K562 (cell line): ENCODE measurements around the gene MTFMT. TPM values are rescaled to one million over a fixed set of nuclear protein-coding genes. Genes with fewer than 3 reads are reported as not detected.

Experiments
- BDP1 ChIP-seq: IDR thresholded peaks from 3 replicates; pipeline ENCODE4 v1.6.1; 2011; ENCODE audit not compliant: insufficient read length, insufficient read depth
- ZBTB40 ChIP-seq, 2 experiments: fragments of 450-650 bp in 1 of 2; sonication (generic) in 1 of 2; formaldehyde crosslinking in 1 of 2; IDR thresholded peaks; 2 replicates each; pipeline versions ENCODE4 v1.7.1 to v1.9.0; 2016 to 2022; ENCODE audit warnings: inconsistent platforms in 1 of 2, mild to moderate bottlenecking in 1 of 2, missing genetic modification reagents in 1 of 2
- polyA plus RNA-seq, 8 experiments: library from polyadenylated mRNA; depleted of rRNA in 4 of 8; stranded (reverse) in 5 of 8; unstranded in 3 of 8; fragments of >200 nt; fragmentation: Nextera tagmentation in 2 of 8; fragmentation: Illumina TruSeq in 1 of 8; extraction: Ambion mirVana in 2 of 8; extraction: Trizol in 1 of 8; gene quantifications; 2 replicates each; pipeline versions ENCODE4 v1.2.1 to v1.2.3, GENCODE V29; 2011 to 2014; ENCODE audit warnings: inconsistent platforms in 1 of 8, missing spikeins in 1 of 8
- total RNA-seq, 7 experiments: library from RNA; depleted of rRNA in 6 of 7; stranded (reverse); fragments of >200 nt in 6 of 7; fragmentation: Illumina TruSeq in 2 of 7; extraction: Trizol in 2 of 7; gene quantifications; 2 replicates each; pipeline versions ENCODE4 v1.2.1 to v1.2.3, GENCODE V29; 2011 to 2021; ENCODE audit warnings: low replicate concordance in 1 of 7

Gene MTFMT
- total and polyA plus RNA-seq, 9 of the 15 experiments (the other 6 are each of a cell fraction or from before 2014, with no cell fraction given), result 1.4 to 31.1 (median 16.2) TPM

GRCh38 chr15:65060641-65061397 lies 31.4 kb upstream of the MTFMT start (continued):
- TF ChIP-seq ZBTB40 (IDR thresholded peaks at IDR 0.05) (no peak), ZBTB40 (CRISPR knock-in tag; IDR thresholded peaks at IDR 0.05) (no peak), BDP1 (no peak)
